Measurements from ENCODE around the gene BOLL.

DNA sequence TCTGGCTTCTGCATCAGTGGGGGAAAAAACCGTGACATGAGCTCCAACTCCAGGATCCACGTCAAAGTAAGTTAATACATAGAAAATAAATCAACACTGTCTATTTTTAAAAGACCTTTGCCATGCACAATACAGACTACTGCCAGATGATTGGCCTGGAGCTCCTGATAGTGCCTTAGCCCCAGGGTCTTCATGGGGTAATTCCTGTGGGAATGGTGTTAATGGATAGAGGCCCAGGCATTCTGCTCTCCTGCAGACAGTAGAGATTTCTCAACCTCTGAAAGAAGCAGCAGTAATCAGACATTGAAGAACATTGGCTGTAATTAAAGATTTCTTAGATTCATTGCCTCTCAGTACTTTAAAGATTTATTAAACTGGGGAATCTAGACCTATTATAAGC, 15.0 kb upstream of the BOLL start:
- TF ChIP-seq, protein P1, sequence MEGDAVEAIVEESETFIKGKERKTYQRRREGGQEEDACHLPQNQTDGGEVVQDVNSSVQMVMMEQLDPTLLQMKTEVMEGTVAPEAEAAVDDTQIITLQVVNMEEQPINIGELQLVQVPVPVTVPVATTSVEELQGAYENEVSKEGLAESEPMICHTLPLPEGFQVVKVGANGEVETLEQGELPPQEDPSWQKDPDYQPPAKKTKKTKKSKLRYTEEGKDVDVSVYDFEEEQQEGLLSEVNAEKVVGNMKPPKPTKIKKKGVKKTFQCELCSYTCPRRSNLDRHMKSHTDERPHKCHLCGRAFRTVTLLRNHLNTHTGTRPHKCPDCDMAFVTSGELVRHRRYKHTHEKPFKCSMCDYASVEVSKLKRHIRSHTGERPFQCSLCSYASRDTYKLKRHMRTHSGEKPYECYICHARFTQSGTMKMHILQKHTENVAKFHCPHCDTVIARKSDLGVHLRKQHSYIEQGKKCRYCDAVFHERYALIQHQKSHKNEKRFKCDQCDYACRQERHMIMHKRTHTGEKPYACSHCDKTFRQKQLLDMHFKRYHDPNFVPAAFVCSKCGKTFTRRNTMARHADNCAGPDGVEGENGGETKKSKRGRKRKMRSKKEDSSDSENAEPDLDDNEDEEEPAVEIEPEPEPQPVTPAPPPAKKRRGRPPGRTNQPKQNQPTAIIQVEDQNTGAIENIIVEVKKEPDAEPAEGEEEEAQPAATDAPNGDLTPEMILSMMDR (IDR thresholded peaks at IDR 0.05; ENCODE audit: low read depth, low read length, poor library complexity, severe bottlenecking) = no peak
- TF ChIP-seq EZH2phosphoT487 (IDR thresholded peaks at IDR 0.05; ENCODE audit: borderline replicate concordance, low read length) = no peak

Measured in DOHH2 (cell line).